ENCODE results near the gene ARSB.
A peak's percentile ranks its signal among the peaks of the same experiment; 100 is the strongest.
"Not testable (repeated sequence)": the region's sequence is repeated elsewhere in the genome, so short reads cannot be mapped to it uniquely, and the experiment has no call there.

ARSB gene

GRCh38 chr5:78771260-78772205 lies 213.6 kb downstream of the ARSB start:
- peak; percentile 60 to 66 for DNase-seq

GRCh38 chr5:78768781-78769380 lies 216.2 kb downstream of the ARSB start:
- DNase-seq = no peak

DNA sequence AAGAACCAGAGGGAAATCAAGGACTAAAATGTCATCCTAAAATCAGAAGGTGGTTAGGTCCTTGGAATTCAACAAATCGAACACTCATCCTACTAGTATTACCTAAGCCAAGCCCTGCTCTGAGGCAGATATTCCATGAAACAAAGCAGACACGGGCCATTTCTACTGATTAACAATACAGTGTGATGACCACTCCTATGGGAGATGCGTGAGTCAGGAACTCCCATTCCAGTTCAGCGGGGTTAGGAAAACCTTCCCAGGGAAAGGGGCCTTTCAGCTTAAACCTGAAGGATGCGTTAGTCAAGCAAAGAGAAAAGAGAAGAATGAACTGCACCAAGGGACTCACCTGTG lies 218.7 kb downstream of the ARSB start:
- no peak for DNase-seq

DNA sequence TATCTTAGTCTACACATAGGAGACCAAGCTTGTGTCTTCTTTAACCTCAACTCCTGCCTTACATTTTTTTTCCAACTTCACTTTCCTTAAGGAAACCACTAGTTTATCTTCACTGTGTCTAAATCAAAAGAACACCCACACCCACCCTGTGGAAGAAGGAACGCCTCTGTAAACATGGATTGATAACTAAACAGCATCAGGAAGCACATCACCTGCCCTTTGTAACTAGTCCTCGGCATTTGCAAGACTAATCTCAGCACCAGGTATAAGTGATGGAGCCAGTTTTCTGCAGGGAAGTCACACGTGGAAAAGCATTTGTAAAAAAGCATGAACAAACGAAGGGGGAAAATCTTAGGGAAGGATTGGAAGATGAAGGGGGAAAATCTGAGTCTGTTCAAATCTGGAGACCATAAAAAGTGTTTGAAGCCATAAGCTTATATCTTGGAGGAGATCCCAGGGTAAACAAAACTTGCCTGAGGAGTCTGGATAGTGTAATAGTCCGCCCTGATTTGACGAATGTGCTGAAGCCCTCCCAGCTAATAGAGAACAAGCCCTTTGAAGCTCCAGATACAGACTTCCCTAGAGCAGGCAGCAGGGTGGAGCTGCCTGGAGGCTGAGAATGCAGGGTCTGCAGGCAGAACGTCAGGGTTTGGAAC lies 219.2 kb downstream of the ARSB start:
- no peak for DNase-seq

DNA sequence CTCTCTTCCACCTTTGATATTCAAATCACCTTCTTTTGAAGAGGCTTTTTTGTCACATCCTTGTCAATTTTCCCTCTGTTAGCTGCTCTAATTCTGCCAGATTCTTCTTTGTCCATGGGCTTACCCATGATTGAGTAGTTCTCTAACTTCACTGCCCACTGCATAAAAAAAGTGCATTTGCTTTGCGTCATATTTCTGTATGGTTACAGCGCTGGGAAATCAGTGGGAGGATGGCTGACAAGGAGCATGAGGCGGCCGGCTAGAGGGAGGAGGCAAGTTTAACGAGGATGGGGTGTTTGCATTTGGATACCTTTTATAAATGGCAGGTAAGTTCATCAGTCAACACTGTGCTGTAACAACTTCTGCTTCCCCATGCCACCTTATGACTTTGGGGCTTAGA lies 220.0 kb downstream of the ARSB start:
- DNase-seq = peak; percentile 36 to 70

GRCh38 chr5:78763659-78764189 lies 221.4 kb downstream of the ARSB start:
- DNase-seq = peak; percentile 19 to 23

DNA sequence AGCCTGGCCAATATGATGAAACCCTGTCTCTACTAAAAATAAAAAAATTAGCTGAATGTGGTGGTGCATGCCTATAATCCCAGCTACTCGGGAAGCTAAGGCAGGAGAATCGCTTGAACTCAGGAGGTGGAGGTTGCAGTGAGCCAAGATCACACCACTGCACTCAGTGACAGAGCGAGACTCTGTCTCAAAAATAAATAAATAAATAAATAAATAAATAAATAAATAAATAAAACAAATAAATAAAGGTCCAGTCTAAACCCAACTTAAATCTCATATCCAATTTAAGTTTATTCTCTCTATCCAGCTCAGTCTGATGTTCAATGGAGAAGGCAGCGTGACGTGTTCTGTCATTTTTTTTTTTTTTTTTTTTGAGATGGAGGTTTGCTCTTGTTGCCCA lies 222.4 kb downstream of the ARSB start:
- not testable (repeated sequence) for DNase-seq

DNA sequence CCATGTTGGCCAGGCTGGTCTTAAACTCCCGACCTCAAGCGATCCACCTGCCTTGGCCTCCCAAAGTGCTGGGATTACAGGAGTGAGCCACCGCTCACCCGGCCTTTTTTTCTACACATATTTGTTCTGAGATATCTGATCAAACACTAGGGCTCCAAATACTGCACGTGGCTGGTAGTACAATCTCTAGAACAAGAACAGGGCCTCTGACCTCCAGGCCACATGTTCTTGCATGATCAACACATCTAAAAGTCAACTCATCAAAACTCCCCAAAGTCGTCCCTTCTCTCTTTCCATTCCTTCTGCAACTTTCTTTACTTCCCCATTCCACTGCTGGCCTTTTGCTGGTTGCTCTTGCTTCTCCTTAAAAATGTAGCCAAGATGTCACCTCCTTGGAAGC lies 223.3 kb downstream of the ARSB start:
- peak; percentile 36 to 41 for DNase-seq

DNA sequence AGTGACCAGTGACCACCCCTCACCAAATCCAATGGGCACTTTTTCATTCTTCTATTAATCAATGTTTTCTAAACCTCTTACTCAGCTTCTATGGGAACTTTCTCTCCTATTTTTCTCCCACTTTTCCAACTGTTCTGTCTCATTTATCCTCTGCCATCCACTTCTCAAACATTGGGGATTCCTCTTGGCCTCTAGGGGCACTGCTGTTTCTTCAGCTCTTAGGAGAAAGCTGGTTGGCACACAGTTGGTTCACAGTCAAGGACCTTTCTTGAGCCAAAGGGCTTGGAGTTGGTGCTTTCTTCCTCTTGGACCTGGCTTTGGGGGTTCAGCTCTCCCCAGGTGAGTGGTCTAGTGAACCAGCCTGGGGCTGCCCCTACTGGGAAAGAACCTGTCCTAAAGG lies 224.3 kb downstream of the ARSB start:
- DNase-seq = peak in 1 of 2 donors; percentile 3

GRCh38 chr5:78760366-78760765 lies 224.7 kb downstream of the ARSB start:
- peak; percentile 52 to 73 for DNase-seq

DNA sequence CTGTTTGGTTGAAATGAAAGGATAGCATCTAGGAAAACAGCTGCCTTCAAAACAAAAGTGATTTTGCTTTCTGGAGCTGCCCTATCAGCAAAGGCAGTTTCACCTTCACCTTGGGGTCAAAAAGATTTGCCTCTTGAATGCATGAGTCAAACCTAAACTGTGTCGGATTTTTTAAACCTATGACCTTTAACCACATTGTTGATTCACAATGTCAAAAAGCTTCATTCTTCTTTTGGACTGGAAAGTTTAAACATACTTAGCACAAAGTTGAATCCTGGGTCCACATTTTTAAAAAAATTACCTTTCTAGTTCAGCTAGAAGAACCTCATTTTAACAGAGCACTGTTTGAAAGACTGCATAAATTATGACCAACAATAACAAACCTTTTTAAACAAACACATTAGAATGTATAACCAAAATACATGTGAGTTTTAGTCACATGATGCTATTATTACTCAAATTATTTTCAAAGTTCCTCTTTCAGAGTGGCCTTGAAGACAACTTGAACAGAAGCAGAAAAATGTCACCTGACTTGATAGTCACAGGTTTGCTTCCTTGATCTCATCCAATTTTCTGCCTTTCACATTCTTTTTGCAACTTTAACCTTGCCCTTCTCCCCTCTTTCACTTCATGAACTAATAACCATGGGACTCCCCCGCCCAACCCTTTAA lies 226.8 kb downstream of the ARSB start:
- DNase-seq = peak; percentile 57 to 78

- DNase-seq = no peak
Measured at GRCh38 chr5:78757269-78758053, 227.6 kb downstream of the ARSB start.

DNA sequence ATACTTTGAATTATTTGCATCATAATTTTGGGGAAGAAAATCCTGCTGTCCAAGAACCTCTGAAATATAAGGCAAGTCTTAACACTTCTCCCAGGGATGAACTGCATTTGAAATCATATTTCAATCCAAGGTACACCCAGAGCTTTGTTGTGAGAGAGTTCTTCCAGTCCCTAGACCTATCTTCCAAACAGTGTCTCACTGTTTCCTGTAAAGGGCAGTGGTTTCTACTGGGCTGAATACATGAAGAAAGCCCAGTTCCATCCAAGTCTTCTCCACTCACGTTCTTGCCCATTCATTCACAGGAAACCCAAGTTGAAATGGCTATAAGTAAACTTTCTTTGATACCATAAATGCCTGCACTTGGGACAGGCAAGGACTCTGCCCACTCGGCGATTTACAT lies 228.3 kb downstream of the ARSB start:
- DNase-seq = no peak

- peak; percentile 56 to 63 for DNase-seq
Measured at GRCh38 chr5:78755822-78756429, 229.2 kb downstream of the ARSB start.

- DNase-seq = no peak
Measured at GRCh38 chr5:78754655-78755054, 230.5 kb downstream of the ARSB start.

- DNase-seq = no peak
Measured at GRCh38 chr5:78753093-78753531, 232.0 kb downstream of the ARSB start.

GRCh38 chr5:78751872-78752271 lies 233.2 kb downstream of the ARSB start:
- DNase-seq = no peak

- DNase-seq = no peak
Measured at GRCh38 chr5:78750281-78750680, 234.8 kb downstream of the ARSB start.

- no peak for DNase-seq
Measured at GRCh38 chr5:78747705-78748359, 237.3 kb downstream of the ARSB start.

DNA sequence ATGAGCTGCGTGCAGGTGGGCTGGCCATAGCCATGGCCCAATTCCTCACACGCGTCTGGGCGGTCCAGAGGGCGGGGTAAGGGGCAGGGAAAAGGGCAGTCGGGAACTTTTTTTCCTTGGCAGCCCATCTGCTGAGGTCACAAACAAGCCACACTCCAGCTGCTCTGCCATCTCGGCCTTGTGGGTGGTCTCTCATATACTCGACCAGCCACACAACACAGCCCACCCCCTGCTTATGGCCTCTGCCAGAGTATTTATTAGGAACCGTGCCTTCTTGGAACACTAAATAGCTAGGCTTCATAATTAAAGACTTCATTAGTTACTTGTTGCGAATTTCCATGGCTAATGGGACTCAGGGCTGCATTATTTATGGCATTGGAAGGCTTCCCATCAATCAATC lies 238.1 kb downstream of the ARSB start:
- DNase-seq = no peak

Measured in inflammatory macrophage treated with lipopolysaccharide for 1 hour (primary cell).